Lung (tissue), 5 donors: ENCODE measurements around the gene TMEM14A. TPM values are rescaled to one million over a fixed set of nuclear protein-coding genes. Genes with fewer than 3 reads are reported as not detected.

Experiments
- polyA plus RNA-seq, 2 donors: library from polyadenylated mRNA; stranded (reverse); fragments of 200-250 nt; gene quantifications; one replicate each; pipeline ENCODE4 v1.2.1, GENCODE V29; 2013
- small RNA-seq: library from RNA; depleted of rRNA; stranded (forward); fragments of <200 nt; gene quantifications from one replicate; pipeline ENCODE3, GENCODE V24; 2014; ENCODE audit warnings: low replicate concordance
- total RNA-seq, 2 donors: library from RNA; depleted of rRNA in 1 of 2; stranded (reverse); fragments of >200 nt in 1 of 2; gene quantifications; one replicate each; pipeline ENCODE4 v1.2.1, GENCODE V29; 2014 to 2021
- donor health status: Bipolar disorder and iron deficiency.
- donor health status: healthy.
- donor health status: DM: yes; HTN: yes; CAD: no.

TMEM14A gene
- total and polyA plus RNA-seq, 4 donors = 14.0 to 18.5 (median 17.5) TPM

Small RNA genes lying within 50 kb of the gene (small RNA-seq; reads per million reads assigned to genes)
- gene AL109918.2 = not detected

Other genes with a start within 250 kb of the TMEM14A start
- gene TRAM2, start 94.1 kb upstream of the TMEM14A start, total RNA-seq = 10 to 100 TPM; 15.5 to 33.4 TPM
- gene TRAM2, start 94.1 kb upstream of the TMEM14A start, polyA plus RNA-seq = 10 to 100 TPM in 1 of 2 donors, 1 to 10 TPM in 1; 4.4 to 14.9 TPM
- gene GSTA2, start 92.4 kb downstream of the TMEM14A start, total RNA-seq = 1 to 10 TPM; 2.7 to 3.4 TPM
- gene GSTA2, start 92.4 kb downstream of the TMEM14A start, polyA plus RNA-seq = 1 to 10 TPM; 2.0 to 6.8 TPM
- 10 to 100 TPM; 23.5 to 34.5 TPM for gene GSTA1, start 132.7 kb downstream of the TMEM14A start, total RNA-seq
- gene GSTA1, start 132.7 kb downstream of the TMEM14A start, polyA plus RNA-seq = 10 to 100 TPM in 1 of 2 donors, 1 to 10 TPM in 1; 4.0 to 65.0 TPM
- not detected for gene GSTA5, start 169.7 kb downstream of the TMEM14A start, total RNA-seq
- gene GSTA5, start 169.7 kb downstream of the TMEM14A start, polyA plus RNA-seq = under 1 TPM; 0.09 to 0.22 TPM
- 1 to 10 TPM; 3.0 to 5.8 TPM for gene GSTA3, start 238.6 kb downstream of the TMEM14A start, total RNA-seq
- gene GSTA3, start 238.6 kb downstream of the TMEM14A start, polyA plus RNA-seq = 1 to 10 TPM; 1.1 to 1.7 TPM